Measurements from ENCODE around the gene DALRD3.

The DALRD3 gene

GRCh38 chr3:49021213-49021812 is 2.9 kb upstream of the DALRD3 start:
- TF ChIP-seq CTCF (IDR thresholded peaks at IDR 0.05; ENCODE audit: low read depth, low read length) (no peak), POLR2A (IDR thresholded peaks at IDR 0.05; ENCODE audit: extremely low read depth, insufficient read length) (peak; percentile 99), MAX (IDR thresholded peaks at IDR 0.05; ENCODE audit: low read depth, low read length) (peak; percentile 27; the same call in 1 of the 2 replicates), MYC (IDR thresholded peaks at IDR 0.05; ENCODE audit: low read depth, low read length) (peak; percentile 60)
- DNase-seq (ENCODE audit: low read depth) = peak; percentile 97
- peak overlapping the region; percentile 97 for H3K4me3 ChIP-seq (ENCODE audit: low read depth, low read length)

- H3K4me3 ChIP-seq (ENCODE audit: low read depth, low read length) = peak overlapping the region; percentile 97
- peak; percentile 90 for DNase-seq (ENCODE audit: low read depth)
- TF ChIP-seq CTCF (IDR thresholded peaks at IDR 0.05; ENCODE audit: low read depth, low read length) (no peak), MYC (IDR thresholded peaks at IDR 0.05; ENCODE audit: low read depth, low read length) (no peak), POLR2A (IDR thresholded peaks at IDR 0.05; ENCODE audit: extremely low read depth, insufficient read length) (no peak), MAX (IDR thresholded peaks at IDR 0.05; ENCODE audit: low read depth, low read length) (no peak)
Measured at GRCh38 chr3:49020330-49021212, 2.2 kb upstream of the DALRD3 start.

- TF ChIP-seq MYC (IDR thresholded peaks at IDR 0.05; ENCODE audit: low read depth, low read length) (no peak), CTCF (IDR thresholded peaks at IDR 0.05; ENCODE audit: low read depth, low read length) (no peak), MAX (IDR thresholded peaks at IDR 0.05; ENCODE audit: low read depth, low read length) (no peak)
- DNase-seq (ENCODE audit: low read depth) = peak; percentile 73
- peak overlapping the region; percentile 97 for H3K4me3 ChIP-seq (ENCODE audit: low read depth, low read length)
Measured at GRCh38 chr3:49019941-49020329, 1.6 kb upstream of the DALRD3 start.

- no peak for DNase-seq (ENCODE audit: low read depth)
- H3K4me3 ChIP-seq (ENCODE audit: low read depth, low read length) = peak overlapping the region; percentile 97
- no peak for TF ChIP-seq CTCF (IDR thresholded peaks at IDR 0.05; ENCODE audit: low read depth, low read length)
- TF ChIP-seq MYC (IDR thresholded peaks at IDR 0.05; ENCODE audit: low read depth, low read length) = no peak
- TF ChIP-seq MAX (IDR thresholded peaks at IDR 0.05; ENCODE audit: low read depth, low read length) = no peak
- no peak for TF ChIP-seq POLR2A (IDR thresholded peaks at IDR 0.05; ENCODE audit: extremely low read depth, insufficient read length)
Measured at GRCh38 chr3:49018707-49019006, 277 bp upstream of the DALRD3 start.

GRCh38 chr3:49017229-49017970 is 980 bp downstream of the DALRD3 start:
- TF ChIP-seq POLR2A (IDR thresholded peaks at IDR 0.05; ENCODE audit: extremely low read depth, insufficient read length) (no peak), MAX (IDR thresholded peaks at IDR 0.05; ENCODE audit: low read depth, low read length) (no peak), CTCF (IDR thresholded peaks at IDR 0.05; ENCODE audit: low read depth, low read length) (no peak), MYC (IDR thresholded peaks at IDR 0.05; ENCODE audit: low read depth, low read length) (no peak)
- peak overlapping the region; percentile 97 for H3K4me3 ChIP-seq (ENCODE audit: low read depth, low read length)
- DNase-seq (ENCODE audit: low read depth) = peak; percentile 57

Data from NB4 (cell line).